Stomach (tissue), 9 donors: Measurements from ENCODE around the gene RASSF10. TPM values are rescaled to one million over a fixed set of nuclear protein-coding genes. Genes with fewer than 3 reads are reported as not detected.

Experiments
- DNase-seq, 2 donors: peaks; one replicate each; pipeline versions ENCODE4 v3.0.0 to v3.0.0-alpha.2; 2013 to 2019
- H3K27ac ChIP-seq, 5 donors: fragments of 200-600 bp in 4 of 5; sonication (generic) in 4 of 5; one replicate each; pipeline ENCODE4 v1.5.1; 2013 to 2019; ENCODE audit warnings: mild to moderate bottlenecking in 1 of 5, moderate library complexity in 1 of 5
- H3K27me3 ChIP-seq, 3 donors: fragments of 200-600 bp; sonication (generic); one replicate each; pipeline ENCODE4 v1.5.1; 2017 to 2019; ENCODE audit warnings: mixed run types in 1 of 3
- H3K36me3 ChIP-seq, 4 donors: fragments of 200-600 bp; sonication (generic); 1 replicate in 3 of 4; 2 replicates in 1 of 4; pipeline ENCODE4 v1.5.1; 2016 to 2019
- H3K4me1 ChIP-seq, 4 donors: fragments of 200-600 bp; sonication (generic); one replicate each; pipeline ENCODE4 v1.5.1; 2016 to 2019
- H3K4me3 ChIP-seq, 4 donors: fragments of 200-600 bp; sonication (generic) in 3 of 4; one replicate each; pipeline ENCODE4 v1.5.1; 2016 to 2019; ENCODE audit warnings: mild to moderate bottlenecking in 1 of 4
- H3K9me3 ChIP-seq, 4 donors: fragments of 200-600 bp; sonication (generic); one replicate each; pipeline ENCODE4 v1.5.1; 2016 to 2019
- EP300 ChIP-seq: sonication (generic); formaldehyde crosslinking; IDR thresholded peaks from one replicate; pipeline ENCODE4 v1.6.1; 2017; ENCODE audit warnings: antibody characterized with exemption
- POLR2A ChIP-seq, 4 donors: fragments of 450-650 bp; IDR thresholded peaks; one replicate each; pipeline ENCODE4 v1.6.1; 2016; ENCODE audit warnings: antibody characterized with exemption in 4 of 4, control low read depth in 2 of 4, mild to moderate bottlenecking in 1 of 4, moderate library complexity in 1 of 4
- POLR2AphosphoS5 ChIP-seq, 3 donors: sonication (generic); formaldehyde crosslinking; IDR thresholded peaks; one replicate each; pipeline ENCODE4 v1.6.1; 2016; ENCODE audit warnings: antibody characterized with exemption in 3 of 3
- WGBS, 5 donors: extraction: QIAGEN DNeasy Blood & Tissue Kit in 3 of 5; methylation state at CpG; one replicate each; pipeline versions ENCODE4 v1.1.5 to v1.1.7; 2013 to 2018; 5-methylcytosine and 5-hydroxymethylcytosine counted together
- intact Hi-C: fragments of 100-400 bp; cut with DNase I; formaldehyde crosslinking; loops from one replicate; pipeline ENCODE4 v1.15.1; 2023; ENCODE audit warnings: low total_unique reads
- polyA plus RNA-seq, 3 donors: library from polyadenylated mRNA; stranded (reverse); fragments of 200-250 nt; gene quantifications; one replicate each; pipeline ENCODE4 v1.2.3, GENCODE V29; 2013
- total RNA-seq, 5 donors: library from RNA; depleted of rRNA; stranded (reverse); fragments of >200 nt; gene quantifications; one replicate each; pipeline versions ENCODE4 v1.1.0 to v1.2.3, GENCODE V29; 2014 to 2016
- TF ChIP-seq, protein P1 (sequence below), 7 experiments: fragments of 450-650 bp in 4 of 7; fragments of 200-600 bp in 3 of 7; sonication (generic) in 3 of 7; IDR thresholded peaks; one replicate each; pipeline ENCODE4 v1.5.1; 2016 to 2019; ENCODE audit warnings: antibody characterized with exemption in 7 of 7, control low read depth in 2 of 7, mild to moderate bottlenecking in 1 of 7
- donor health status: healthy with polysubstance abuse.
- donor health status: Bipolar disorder and iron deficiency.
- donor health status: healthy.

The RASSF10 gene
- total and polyA plus RNA-seq, 8 donors, result 0.58 to 7.0 (median 2.5) TPM

DNA sequence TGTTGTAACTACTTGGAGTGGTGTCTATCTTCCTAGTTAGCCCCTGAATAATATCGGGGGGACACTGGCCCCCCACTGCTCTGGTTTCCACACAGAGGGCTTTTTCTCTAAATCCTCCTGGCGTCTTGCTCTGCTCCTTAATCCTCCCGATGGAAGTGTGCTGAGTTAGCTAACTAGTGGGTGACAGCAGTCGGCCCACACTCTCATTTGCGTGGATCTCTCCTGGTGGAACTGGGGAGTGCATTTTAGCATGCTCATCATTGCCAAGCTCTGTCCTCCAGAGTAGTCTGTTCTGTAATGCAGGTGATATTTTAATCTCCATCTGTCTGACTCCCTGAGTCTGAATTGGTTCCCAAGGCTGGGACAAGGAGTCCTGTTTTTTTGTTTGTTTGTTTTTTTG is 46.1 kb upstream of the RASSF10 start:
- Histone ChIP-seq H3K4me1 (peaks cover 0 to 7% (median 3%) of the 10 kb centered on the region in 4 donors), H3K27me3 (peaks cover 0 to 16% (median 0%) of the 10 kb centered on the region in 3 donors), H3K27ac (no peak overlapping the region), H3K36me3 (no peaks in the 10 kb centered on the region), H3K9me3 (no peaks in the 10 kb centered on the region), H3K4me3 (no peak overlapping the region)
- no peak for DNase-seq
- intact Hi-C loops, result loop anchor here (10.0 kb wide), 1 partner anchor 192 kb away; no protein-coding TSS in a partner anchor
- no peak for TF ChIP-seq POLR2A (IDR thresholded peaks at IDR 0.05)
- TF ChIP-seq, protein P1, sequence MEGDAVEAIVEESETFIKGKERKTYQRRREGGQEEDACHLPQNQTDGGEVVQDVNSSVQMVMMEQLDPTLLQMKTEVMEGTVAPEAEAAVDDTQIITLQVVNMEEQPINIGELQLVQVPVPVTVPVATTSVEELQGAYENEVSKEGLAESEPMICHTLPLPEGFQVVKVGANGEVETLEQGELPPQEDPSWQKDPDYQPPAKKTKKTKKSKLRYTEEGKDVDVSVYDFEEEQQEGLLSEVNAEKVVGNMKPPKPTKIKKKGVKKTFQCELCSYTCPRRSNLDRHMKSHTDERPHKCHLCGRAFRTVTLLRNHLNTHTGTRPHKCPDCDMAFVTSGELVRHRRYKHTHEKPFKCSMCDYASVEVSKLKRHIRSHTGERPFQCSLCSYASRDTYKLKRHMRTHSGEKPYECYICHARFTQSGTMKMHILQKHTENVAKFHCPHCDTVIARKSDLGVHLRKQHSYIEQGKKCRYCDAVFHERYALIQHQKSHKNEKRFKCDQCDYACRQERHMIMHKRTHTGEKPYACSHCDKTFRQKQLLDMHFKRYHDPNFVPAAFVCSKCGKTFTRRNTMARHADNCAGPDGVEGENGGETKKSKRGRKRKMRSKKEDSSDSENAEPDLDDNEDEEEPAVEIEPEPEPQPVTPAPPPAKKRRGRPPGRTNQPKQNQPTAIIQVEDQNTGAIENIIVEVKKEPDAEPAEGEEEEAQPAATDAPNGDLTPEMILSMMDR (IDR thresholded peaks at IDR 0.05), result no peak
- TF ChIP-seq EP300, result no peak
- TF ChIP-seq POLR2AphosphoS5 (IDR thresholded peaks at IDR 0.05), result no peak
- WGBS, 5 donors, result 75 to 93% (median 84%) methylated on average over 5 of the region's 5 CpGs

DNA sequence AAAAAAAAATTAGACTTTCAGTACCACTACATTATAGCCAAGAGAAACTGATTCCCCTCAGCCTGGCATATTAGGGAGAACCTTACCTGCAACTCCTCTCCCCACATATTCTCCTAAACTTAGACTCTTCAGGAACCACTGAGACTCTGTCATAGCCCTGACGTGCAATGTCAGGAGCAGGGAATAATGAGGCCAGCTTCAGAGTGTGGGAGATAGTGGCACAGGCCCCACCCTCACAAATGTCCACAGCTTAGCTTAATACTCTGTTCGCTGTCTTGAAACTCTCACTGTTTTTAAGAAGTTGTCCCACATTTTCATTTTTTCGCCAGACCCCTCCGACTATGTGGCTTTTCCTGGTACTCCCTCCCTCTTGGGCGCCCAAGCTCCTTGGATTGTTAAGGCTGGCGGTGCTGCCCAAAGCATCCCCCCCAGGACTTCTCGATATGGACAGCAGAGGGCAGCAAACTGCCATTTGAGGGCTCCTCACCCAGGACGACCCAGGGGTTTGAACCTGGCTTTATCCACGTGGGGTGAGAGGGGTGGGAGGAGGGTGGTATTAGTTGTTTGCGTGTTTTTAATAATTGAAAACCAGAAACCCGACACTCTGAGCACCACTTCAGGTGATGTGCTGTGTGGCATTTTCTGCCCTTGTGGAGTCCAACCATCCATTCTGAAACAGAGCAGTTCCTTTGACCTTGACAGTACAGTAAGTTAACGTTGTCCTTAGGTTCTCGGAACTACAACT is 45.2 kb upstream of the RASSF10 start:
- 7 to 13% (median 11%) methylated on average over 13 of the region's 13 CpGs for whole genome bisulfite sequencing, 5 donors
- Histone ChIP-seq H3K27ac (no peak overlapping the region), H3K4me1 (peaks cover 0 to 7% (median 3%) of the 10 kb centered on the region in 4 donors), H3K36me3 (no peaks in the 10 kb centered on the region), H3K4me3 (no peak overlapping the region), H3K27me3 (peaks cover 0 to 16% (median 0%) of the 10 kb centered on the region in 3 donors), H3K9me3 (no peaks in the 10 kb centered on the region)
- intact Hi-C loops, result loop anchor here (10.0 kb wide), 1 partner anchor 191 kb away; no protein-coding TSS in a partner anchor
- DNase-seq, result peak; percentile 79 to 85
- TF ChIP-seq EP300 (no peak), POLR2AphosphoS5 (IDR thresholded peaks at IDR 0.05) (no peak)
- TF ChIP-seq, protein P1 (IDR thresholded peaks at IDR 0.05), result peak in 5 of 7 experiments; percentile 81 to 93 (median 86)

DNA sequence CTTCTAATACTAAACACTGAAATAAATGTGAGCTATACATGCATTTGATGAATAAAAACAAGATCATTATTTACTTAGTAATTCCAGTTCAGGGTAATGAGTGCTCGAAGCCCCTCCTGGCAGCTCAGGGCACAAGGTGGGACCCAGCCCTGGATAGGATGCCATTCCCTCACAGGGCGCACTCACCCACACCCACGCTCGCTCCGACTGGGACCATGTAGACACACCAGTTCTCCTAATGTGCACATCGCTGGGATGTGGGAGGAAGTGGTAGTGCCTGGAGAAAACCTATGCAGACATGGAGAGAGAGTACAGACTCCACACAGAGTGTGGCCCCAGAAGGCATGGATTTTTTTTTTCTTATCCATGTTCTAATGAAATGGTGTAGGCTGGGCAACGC is 44.5 kb upstream of the RASSF10 start:
- Histone ChIP-seq H3K27ac (no peak overlapping the region), H3K27me3 (peaks cover 0 to 16% (median 0%) of the 10 kb centered on the region in 3 donors), H3K4me1 (peaks cover 0 to 7% (median 3%) of the 10 kb centered on the region in 4 donors), H3K4me3 (no peak overlapping the region), H3K36me3 (no peaks in the 10 kb centered on the region), H3K9me3 (no peaks in the 10 kb centered on the region)
- DNase-seq, result no peak
- TF ChIP-seq, protein P1 (IDR thresholded peaks at IDR 0.05), result no peak
- TF ChIP-seq EP300, result no peak
- 80 to 94% (median 88%) methylated on average over 7 of the region's 7 CpGs for WGBS, 5 donors
- intact Hi-C loops, result loop anchor here (10.0 kb wide), 1 partner anchor 190 kb away; no protein-coding TSS in a partner anchor

DNA sequence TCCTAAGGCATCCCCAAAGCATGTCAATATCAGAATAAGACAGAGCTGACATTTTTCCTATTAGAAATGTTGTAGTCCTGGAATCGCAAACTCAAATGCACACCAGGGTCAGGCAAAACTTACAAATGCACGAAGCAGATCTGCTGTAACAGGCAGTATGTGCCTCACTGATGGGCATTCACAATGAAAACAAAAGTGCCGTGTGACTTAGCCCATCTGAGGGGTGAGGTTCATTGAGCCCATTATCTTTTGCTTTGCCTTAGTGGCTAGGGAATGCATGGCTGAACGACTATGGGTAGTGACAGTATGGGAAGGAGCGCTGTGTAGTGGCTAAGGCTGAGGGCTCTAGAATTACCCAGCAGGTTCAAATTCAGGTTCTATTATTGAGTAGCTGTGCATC is 43.1 kb upstream of the RASSF10 start:
- DNase-seq, result no peak
- Histone ChIP-seq H3K27ac (no peak overlapping the region), H3K4me1 (peaks cover 0 to 7% (median 3%) of the 10 kb centered on the region in 4 donors), H3K36me3 (no peaks in the 10 kb centered on the region), H3K4me3 (no peak overlapping the region), H3K9me3 (no peaks in the 10 kb centered on the region), H3K27me3 (peaks cover 0 to 16% (median 0%) of the 10 kb centered on the region in 3 donors)
- TF ChIP-seq, protein P1 (IDR thresholded peaks at IDR 0.05), result no peak
- TF ChIP-seq POLR2A (IDR thresholded peaks at IDR 0.05), result no peak
- intact Hi-C loops, result loop anchor here (10.0 kb wide), 1 partner anchor 189 kb away; no protein-coding TSS in a partner anchor
- WGBS, 5 donors, result 80 to 94% (median 87%) methylated on average over 5 of the region's 5 CpGs
